Spleen (tissue), 7 donors: Measurements from ENCODE around the gene CDK11B.
A peak's percentile ranks its signal among the peaks of the same experiment; 100 is the strongest.

Experiments used
- POLR2AphosphoS5 ChIP-seq, 3 donors: sonication (generic); formaldehyde crosslinking; IDR thresholded peaks; one replicate each; pipeline ENCODE4 v1.5.1; 2017; ENCODE audit warnings: antibody characterized with exemption in 3 of 3
- TF ChIP-seq, protein P1 (sequence below), 11 experiments: fragments of 200-600 bp in 7 of 11; fragments of 450-650 bp in 4 of 11; sonication (generic) in 4 of 11; IDR thresholded peaks in 8 of 11; conservative IDR thresholded peaks in 3 of 11; 1 replicate in 7 of 11; 2 replicates in 4 of 11; pipeline versions ENCODE4 v1.4.0 to v1.8.0; 2016 to 2021; ENCODE audit warnings: antibody characterized with exemption in 11 of 11, inconsistent platforms in 4 of 11, mild to moderate bottlenecking in 1 of 11
- donor health status: DM: no; HTN: no; CAD: no; lungs with moderate emphysema.
- donor health status: DM: no; HTN: no; CAD: no.
- donor health status: DM: no; HTN: no; CAD: no.

DNA sequence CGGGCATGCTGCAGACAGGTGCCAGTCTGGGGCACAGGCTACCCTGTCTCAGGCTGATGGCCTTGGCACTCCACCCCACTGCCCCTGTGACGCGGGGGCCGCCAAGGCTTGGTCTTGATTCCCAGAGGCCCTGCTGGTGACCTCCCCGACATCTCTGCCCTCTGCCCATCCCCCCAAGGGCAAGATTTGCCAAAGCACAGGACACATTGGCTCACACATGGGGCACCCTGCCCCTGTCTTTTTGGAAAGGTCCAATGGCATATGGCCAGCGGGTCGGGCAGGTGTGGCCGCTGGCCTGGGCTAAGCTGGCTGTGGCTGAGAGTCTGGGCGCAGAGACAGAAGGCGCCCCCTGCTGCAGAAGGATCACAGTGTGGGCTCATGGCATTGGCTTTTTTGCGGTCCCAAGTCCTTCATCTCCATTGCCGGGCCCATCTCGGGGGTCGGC lies 38.9 kb downstream of the CDK11B start:
- TF ChIP-seq, protein P1, sequence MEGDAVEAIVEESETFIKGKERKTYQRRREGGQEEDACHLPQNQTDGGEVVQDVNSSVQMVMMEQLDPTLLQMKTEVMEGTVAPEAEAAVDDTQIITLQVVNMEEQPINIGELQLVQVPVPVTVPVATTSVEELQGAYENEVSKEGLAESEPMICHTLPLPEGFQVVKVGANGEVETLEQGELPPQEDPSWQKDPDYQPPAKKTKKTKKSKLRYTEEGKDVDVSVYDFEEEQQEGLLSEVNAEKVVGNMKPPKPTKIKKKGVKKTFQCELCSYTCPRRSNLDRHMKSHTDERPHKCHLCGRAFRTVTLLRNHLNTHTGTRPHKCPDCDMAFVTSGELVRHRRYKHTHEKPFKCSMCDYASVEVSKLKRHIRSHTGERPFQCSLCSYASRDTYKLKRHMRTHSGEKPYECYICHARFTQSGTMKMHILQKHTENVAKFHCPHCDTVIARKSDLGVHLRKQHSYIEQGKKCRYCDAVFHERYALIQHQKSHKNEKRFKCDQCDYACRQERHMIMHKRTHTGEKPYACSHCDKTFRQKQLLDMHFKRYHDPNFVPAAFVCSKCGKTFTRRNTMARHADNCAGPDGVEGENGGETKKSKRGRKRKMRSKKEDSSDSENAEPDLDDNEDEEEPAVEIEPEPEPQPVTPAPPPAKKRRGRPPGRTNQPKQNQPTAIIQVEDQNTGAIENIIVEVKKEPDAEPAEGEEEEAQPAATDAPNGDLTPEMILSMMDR (IDR thresholded peaks at IDR 0.05 in 8 of 11, conservative IDR thresholded peaks at IDR 0.05 in 3 of 11): peak in 1 of 11 experiments; percentile 10
- TF ChIP-seq POLR2AphosphoS5 (IDR thresholded peaks at IDR 0.05): no peak
